Loucy (cell line): ENCODE data around the gene SLC2A11.

Source experiments
- H2AFZ ChIP-seq: fragments of 200-600 bp; sonication (generic); 2 replicates; pipeline ENCODE4 v1.6.0; 2016; ENCODE audit warnings: antibody characterized with exemption, mild to moderate bottlenecking, low read length, moderate library complexity
- H3F3A ChIP-seq: fragments of 200-600 bp; 2 replicates; pipeline ENCODE4 v1.6.0; 2016; ENCODE audit warnings: antibody characterized with exemption, low read depth, mild to moderate bottlenecking
- H3K27me3 ChIP-seq: fragments of 200-600 bp; sonication (generic); 2 replicates; pipeline ENCODE4 v1.6.1; 2014; ENCODE audit warnings: low read length, mild to moderate bottlenecking; ENCODE audit not compliant: insufficient read depth, poor library complexity, severe bottlenecking
- H3K36me3 ChIP-seq: fragments of 200-600 bp; sonication (generic); 2 replicates; pipeline ENCODE4 v1.6.1; 2016; ENCODE audit warnings: low read length; ENCODE audit not compliant: insufficient read depth
- H3K4me1 ChIP-seq: fragments of 200-600 bp; sonication (generic); 2 replicates; pipeline ENCODE4 v1.5.1; 2014; ENCODE audit warnings: low read length, mild to moderate bottlenecking; ENCODE audit not compliant: insufficient read depth, poor library complexity, severe bottlenecking
- H3K4me2 ChIP-seq: fragments of 200-600 bp; sonication (generic); 2 replicates; pipeline ENCODE4 v1.6.0; 2014; ENCODE audit warnings: antibody characterized with exemption, low read length, low read depth, mild to moderate bottlenecking; ENCODE audit not compliant: poor library complexity, severe bottlenecking
- H3K4me3 ChIP-seq: fragments of 200-600 bp; sonication (generic); 2 replicates; pipeline ENCODE4 v1.5.1; 2014; ENCODE audit warnings: low read length, mild to moderate bottlenecking, mixed read lengths; ENCODE audit not compliant: poor library complexity, severe bottlenecking
- H3K79me2 ChIP-seq: fragments of 200-600 bp; sonication (generic); 2 replicates; pipeline ENCODE4 v1.6.1; 2014; ENCODE audit warnings: low read length; ENCODE audit not compliant: insufficient read depth
- H3K9ac ChIP-seq: fragments of 200-600 bp; sonication (generic); 2 replicates; pipeline ENCODE4 v1.6.0; 2014; ENCODE audit warnings: mild to moderate bottlenecking, low read depth, low read length, moderate library complexity; ENCODE audit not compliant: poor library complexity, severe bottlenecking
- H3K9me2 ChIP-seq: fragments of 200-600 bp; sonication (generic); replicated peaks from 2 replicates; pipeline ENCODE4 v1.6.1; 2016; ENCODE audit warnings: low read depth, low read length, mixed read lengths
- H3K9me3 ChIP-seq: fragments of 200-600 bp; sonication (generic); 2 replicates; pipeline ENCODE4 v1.6.1; 2014; ENCODE audit warnings: mild to moderate bottlenecking, antibody characterized with exemption, low read length, low read depth; ENCODE audit not compliant: insufficient read depth
- H4K20me1 ChIP-seq: fragments of 200-600 bp; sonication (generic); 2 replicates; pipeline ENCODE4 v1.6.0; 2014; ENCODE audit warnings: antibody characterized with exemption, low read length, mild to moderate bottlenecking; ENCODE audit not compliant: insufficient read depth, poor library complexity, severe bottlenecking
- EZH2phosphoT487 ChIP-seq: fragments of 200-600 bp; IDR thresholded peaks from 2 replicates; pipeline ENCODE4 v1.6.1; 2018; ENCODE audit warnings: antibody characterized with exemption, mild to moderate bottlenecking, moderate library complexity, borderline replicate concordance
- TF ChIP-seq, protein P1 (sequence below): fragments of 200-600 bp; sonication (generic); conservative IDR thresholded peaks from 2 replicates; pipeline ENCODE4 v1.5.1; 2014; ENCODE audit warnings: mild to moderate bottlenecking, antibody characterized with exemption, low read length

The SLC2A11 gene

GRCh38 chr22:23834793-23835483, 22.7 kb upstream of the SLC2A11 start:
- peaks cover 64% of the 10 kb centered on the region; the same call in 1 of the 2 replicates for H3K36me3 ChIP-seq
- H3K9ac ChIP-seq: no peak overlapping the region

GRCh38 chr22:23835484-23836144, 22.1 kb upstream of the SLC2A11 start:
- Histone ChIP-seq H3K36me3 (peaks cover 59% of the 10 kb centered on the region; the same call in 1 of the 2 replicates), H3K9me2 (no peaks in the 10 kb centered on the region), H3K79me2 (peaks cover 23% of the 10 kb centered on the region; the same call in 1 of the 2 replicates), H2AFZ (no peak overlapping the region), H3K4me2 (no peak overlapping the region), H3K27me3 (no peaks in the 10 kb centered on the region), H3K4me1 (peaks cover 11% of the 10 kb centered on the region), H4K20me1 (peaks cover 6% of the 10 kb centered on the region), H3K9ac (no peak overlapping the region), H3K4me3 (no peak overlapping the region), H3F3A (no peaks in the 10 kb centered on the region), H3K9me3 (no peaks in the 10 kb centered on the region)
- TF ChIP-seq EZH2phosphoT487: no peak

More at GRCh38 chr22:23834793-23835483, 22.7 kb upstream of the SLC2A11 start:
- H3K9me2 ChIP-seq: no peaks in the 10 kb centered on the region
- H3F3A ChIP-seq: no peaks in the 10 kb centered on the region
- H4K20me1 ChIP-seq: peaks cover 6% of the 10 kb centered on the region
- no peak overlapping the region for H2AFZ ChIP-seq
- peaks cover 11% of the 10 kb centered on the region for H3K4me1 ChIP-seq
- H3K27me3 ChIP-seq: no peaks in the 10 kb centered on the region
- H3K79me2 ChIP-seq: peaks cover 23% of the 10 kb centered on the region; the same call in 1 of the 2 replicates
- no peak overlapping the region for H3K4me3 ChIP-seq
- H3K4me2 ChIP-seq: no peak overlapping the region
- H3K9me3 ChIP-seq: no peaks in the 10 kb centered on the region
- TF ChIP-seq EZH2phosphoT487: no peak
- TF ChIP-seq, protein P1, sequence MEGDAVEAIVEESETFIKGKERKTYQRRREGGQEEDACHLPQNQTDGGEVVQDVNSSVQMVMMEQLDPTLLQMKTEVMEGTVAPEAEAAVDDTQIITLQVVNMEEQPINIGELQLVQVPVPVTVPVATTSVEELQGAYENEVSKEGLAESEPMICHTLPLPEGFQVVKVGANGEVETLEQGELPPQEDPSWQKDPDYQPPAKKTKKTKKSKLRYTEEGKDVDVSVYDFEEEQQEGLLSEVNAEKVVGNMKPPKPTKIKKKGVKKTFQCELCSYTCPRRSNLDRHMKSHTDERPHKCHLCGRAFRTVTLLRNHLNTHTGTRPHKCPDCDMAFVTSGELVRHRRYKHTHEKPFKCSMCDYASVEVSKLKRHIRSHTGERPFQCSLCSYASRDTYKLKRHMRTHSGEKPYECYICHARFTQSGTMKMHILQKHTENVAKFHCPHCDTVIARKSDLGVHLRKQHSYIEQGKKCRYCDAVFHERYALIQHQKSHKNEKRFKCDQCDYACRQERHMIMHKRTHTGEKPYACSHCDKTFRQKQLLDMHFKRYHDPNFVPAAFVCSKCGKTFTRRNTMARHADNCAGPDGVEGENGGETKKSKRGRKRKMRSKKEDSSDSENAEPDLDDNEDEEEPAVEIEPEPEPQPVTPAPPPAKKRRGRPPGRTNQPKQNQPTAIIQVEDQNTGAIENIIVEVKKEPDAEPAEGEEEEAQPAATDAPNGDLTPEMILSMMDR: no peak

- Histone ChIP-seq H3K36me3 (peaks cover 54% of the 10 kb centered on the region; the same call in 1 of the 2 replicates), H3K9me3 (no peaks in the 10 kb centered on the region), H3F3A (no peaks in the 10 kb centered on the region), H3K79me2 (peaks cover 18% of the 10 kb centered on the region; the same call in 1 of the 2 replicates), H2AFZ (no peak overlapping the region), H3K27me3 (no peaks in the 10 kb centered on the region), H3K4me1 (peaks cover 11% of the 10 kb centered on the region), H3K4me3 (no peak overlapping the region), H3K4me2 (no peak overlapping the region), H4K20me1 (peaks cover 5% of the 10 kb centered on the region), H3K9ac (no peak overlapping the region), H3K9me2 (no peaks in the 10 kb centered on the region)
- TF ChIP-seq, protein P1: no peak
- TF ChIP-seq EZH2phosphoT487: no peak
Measured at GRCh38 chr22:23836281-23836680, 21.4 kb upstream of the SLC2A11 start.
